ENCODE measurements around the gene RCC2.
A peak's percentile ranks its signal among the peaks of the same experiment; 100 is the strongest.
"Not testable (repeated sequence)": the region's sequence is repeated elsewhere in the genome, so short reads cannot be mapped to it uniquely, and the experiment has no call there.

Gene RCC2

GRCh38 chr1:17425806-17426600 is 13.5 kb downstream of the RCC2 start:
- DNase-seq (ENCODE audit: low read depth, low spot score): no peak
- H3K4me3 ChIP-seq (ENCODE audit: low read length): no peak overlapping the region

- DNase-seq (ENCODE audit: low read depth, low spot score): no peak
- H3K4me3 ChIP-seq (ENCODE audit: low read length): no peak overlapping the region
Measured at GRCh38 chr1:17423781-17424245, 15.7 kb downstream of the RCC2 start.

DNA sequence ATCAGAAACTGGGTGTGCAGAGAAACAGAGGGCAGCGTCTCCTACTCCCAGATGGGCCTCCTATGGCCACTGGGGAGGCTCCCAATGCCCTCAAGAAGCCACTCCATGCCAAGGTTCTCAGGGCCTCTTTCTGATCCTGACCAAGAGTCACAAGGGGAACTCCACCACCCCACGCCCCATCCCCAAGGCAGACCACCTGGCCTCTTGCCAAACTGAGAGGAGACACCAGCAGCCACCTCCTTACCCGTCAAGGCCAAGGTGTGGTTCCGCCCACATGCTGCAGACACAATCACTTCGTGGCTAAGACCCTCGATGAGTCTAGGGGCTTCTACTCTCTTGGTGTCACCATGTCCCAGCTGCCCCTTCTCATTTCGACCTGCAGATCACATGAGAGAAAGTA is 17.0 kb downstream of the RCC2 start:
- no peak for DNase-seq (ENCODE audit: low read depth, low spot score)
- H3K4me3 ChIP-seq (ENCODE audit: low read length): no peak overlapping the region

DNA sequence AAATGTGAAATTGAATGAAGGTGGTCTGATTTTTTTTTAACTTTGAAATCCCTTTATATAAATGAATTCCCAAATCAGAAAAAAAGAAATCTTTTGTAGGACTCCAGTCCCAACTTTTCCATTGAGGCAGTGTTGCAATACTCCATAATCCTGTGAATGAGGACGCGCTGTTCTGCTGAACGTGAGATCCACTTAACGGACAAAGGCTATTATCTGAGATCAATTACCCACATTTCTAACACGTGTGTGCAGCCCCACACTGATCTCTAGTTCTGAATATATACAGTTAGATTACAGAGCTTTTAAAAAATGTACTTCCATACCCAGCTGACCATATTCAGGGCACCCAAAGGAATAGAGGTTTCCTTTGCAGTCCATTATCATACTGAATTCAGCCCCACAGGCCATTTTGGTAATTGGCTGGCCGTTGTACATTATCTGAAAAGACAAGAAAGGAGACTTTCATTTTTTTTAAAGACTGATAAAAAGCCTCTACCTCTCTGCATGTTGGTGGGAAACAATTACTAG is 19.0 kb downstream of the RCC2 start:
- no peak for DNase-seq (ENCODE audit: low read depth, low spot score)

GRCh38 chr1:17419626-17420328 is 19.7 kb downstream of the RCC2 start:
- DNase-seq (ENCODE audit: low read depth, low spot score): no peak
- no peak overlapping the region for H3K4me3 ChIP-seq (ENCODE audit: low read length)

More for the DNA sequence above, 19.0 kb downstream of the RCC2 start:
- H3K4me3 ChIP-seq (ENCODE audit: low read length): no peak overlapping the region

GRCh38 chr1:17416389-17416788 is 23.1 kb downstream of the RCC2 start:
- DNase-seq (ENCODE audit: low read depth, low spot score): no peak
- no peak overlapping the region for H3K4me3 ChIP-seq (ENCODE audit: low read length)

- H3K4me3 ChIP-seq (ENCODE audit: low read length): no peak overlapping the region
- DNase-seq (ENCODE audit: low read depth, low spot score): no peak
Measured at GRCh38 chr1:17414022-17414421, 25.5 kb downstream of the RCC2 start.

DNA sequence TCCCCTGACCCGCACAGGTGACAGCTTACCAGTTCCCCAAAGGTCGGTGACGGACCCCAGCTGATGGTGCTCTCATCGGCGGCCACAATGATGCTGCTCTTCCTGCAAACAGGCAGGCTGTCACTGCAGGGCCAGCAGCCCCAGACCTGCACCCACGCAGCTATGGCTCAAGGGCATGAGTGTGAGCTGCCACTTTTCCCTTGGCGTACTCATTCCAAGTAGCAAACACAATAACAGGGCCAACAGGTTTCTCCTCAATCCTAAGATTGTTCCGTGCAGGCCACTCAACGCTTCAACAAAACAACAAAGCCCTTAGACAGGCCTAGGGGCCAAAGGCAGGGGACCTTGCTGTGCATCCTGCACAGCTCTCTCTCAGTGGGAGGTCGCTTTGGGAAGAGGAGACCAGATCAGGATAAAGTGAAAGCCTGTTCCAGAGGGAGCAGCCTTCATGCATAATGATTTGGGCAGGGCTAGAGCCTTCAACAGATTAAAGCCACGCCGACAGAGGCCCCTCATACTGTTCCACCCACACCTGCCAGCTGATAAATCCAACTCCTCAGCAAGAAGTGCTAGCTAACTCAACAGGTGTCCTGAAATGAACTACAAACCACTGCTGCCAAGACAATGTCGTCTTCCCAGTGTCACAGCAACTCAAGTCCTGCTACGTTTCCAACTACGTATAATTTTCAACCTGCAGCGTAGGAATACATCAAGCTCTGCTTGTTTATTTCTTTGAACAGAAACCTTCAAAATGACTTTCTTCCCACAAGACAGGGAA is 27.2 kb downstream of the RCC2 start:
- H3K4me3 ChIP-seq (ENCODE audit: low read length): no peak overlapping the region
- no peak for DNase-seq (ENCODE audit: low read depth, low spot score)

DNA sequence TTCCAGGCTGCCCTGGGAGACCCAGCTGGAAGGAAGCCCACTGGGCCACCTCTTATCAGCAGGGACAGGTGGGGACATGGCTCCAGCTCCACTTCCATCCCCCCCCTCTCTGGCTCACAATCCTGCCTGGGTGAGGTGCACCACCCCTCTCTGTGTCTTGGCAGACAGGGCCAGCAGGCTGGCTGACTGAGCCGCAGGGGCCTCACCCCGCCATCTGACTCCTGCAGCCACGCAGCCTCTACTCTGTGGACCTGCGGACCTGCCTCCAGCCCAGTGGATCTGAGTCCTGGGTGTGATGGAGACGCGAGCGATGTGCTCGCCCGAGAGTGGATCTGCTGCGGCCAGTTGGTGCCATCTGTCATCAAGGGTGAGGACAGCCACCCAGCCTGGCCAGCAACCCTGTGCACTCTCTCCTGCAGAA is 30.1 kb downstream of the RCC2 start:
- H3K4me3 ChIP-seq (ENCODE audit: low read length): no peak overlapping the region
- no peak for DNase-seq (ENCODE audit: low read depth, low spot score)

DNA sequence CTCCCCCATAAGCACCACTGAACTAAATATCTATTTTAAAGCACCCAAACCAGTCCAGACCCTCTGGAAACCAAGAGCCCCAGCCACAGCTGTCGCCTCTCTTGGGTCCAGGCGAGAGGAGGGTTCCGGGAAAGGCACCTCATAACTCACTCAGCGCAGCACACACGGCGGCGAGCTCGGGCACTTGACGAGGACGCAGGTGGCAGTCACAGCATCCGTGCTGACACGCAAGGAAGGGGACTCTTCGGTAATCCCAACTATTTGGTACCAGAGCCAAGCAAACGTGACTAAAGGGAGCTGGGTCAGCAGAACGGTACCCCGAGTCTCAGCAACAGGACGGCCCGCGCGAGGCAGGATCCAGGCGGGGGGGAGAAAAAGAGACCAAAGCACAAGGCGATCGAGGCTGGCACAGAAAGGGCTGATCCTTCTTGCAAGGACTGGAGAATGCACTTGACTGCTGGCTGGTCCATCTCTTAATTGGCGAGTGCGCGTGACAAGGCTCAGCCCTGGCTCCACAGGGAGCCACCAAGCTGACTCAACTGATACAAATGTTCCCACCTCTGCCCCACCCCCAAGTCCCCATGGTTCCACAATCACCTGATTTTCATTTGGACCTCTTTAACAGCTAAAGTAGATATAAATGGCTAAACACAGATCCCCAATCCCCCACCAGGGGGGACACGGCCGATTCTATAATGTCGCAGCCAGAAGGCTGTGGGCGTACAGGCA is 31.5 kb downstream of the RCC2 start:
- DNase-seq (ENCODE audit: low read depth, low spot score); H3K4me3 ChIP-seq (ENCODE audit: low read length): not testable (repeated sequence)

- H3K4me3 ChIP-seq (ENCODE audit: low read length); DNase-seq (ENCODE audit: low read depth, low spot score): not testable (repeated sequence)
Measured at GRCh38 chr1:17406760-17407475, 32.6 kb downstream of the RCC2 start.

- H3K4me3 ChIP-seq (ENCODE audit: low read length): no peak overlapping the region
- peak; percentile 14 for DNase-seq (ENCODE audit: low read depth, low spot score)
Measured at GRCh38 chr1:17405898-17406759, 33.3 kb downstream of the RCC2 start.

DNA sequence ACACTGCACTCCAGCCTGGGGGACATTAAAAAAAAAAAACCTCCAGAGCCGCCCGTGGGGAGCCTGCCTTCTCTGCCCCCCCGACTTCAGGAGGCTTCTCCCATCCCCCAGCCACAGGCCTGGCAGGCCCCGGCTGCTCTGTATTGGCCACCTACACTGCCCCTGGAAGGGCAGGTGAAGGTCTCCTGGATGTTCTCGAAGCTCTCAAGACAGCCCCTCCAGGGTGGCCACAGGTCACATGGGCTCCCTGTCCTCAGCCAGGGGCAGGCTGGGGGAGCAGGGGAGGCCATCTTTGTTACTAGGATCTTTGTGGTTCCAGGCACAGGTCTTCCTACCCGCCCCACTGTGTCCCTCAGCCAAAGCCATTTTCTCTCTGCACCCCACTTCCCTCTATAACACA is 34.7 kb downstream of the RCC2 start:
- no peak overlapping the region for H3K4me3 ChIP-seq (ENCODE audit: low read length)
- no peak for DNase-seq (ENCODE audit: low read depth, low spot score)

GRCh38 chr1:17404034-17404684 is 35.3 kb downstream of the RCC2 start:
- no peak overlapping the region for H3K4me3 ChIP-seq (ENCODE audit: low read length)
- no peak for DNase-seq (ENCODE audit: low read depth, low spot score)

DNA sequence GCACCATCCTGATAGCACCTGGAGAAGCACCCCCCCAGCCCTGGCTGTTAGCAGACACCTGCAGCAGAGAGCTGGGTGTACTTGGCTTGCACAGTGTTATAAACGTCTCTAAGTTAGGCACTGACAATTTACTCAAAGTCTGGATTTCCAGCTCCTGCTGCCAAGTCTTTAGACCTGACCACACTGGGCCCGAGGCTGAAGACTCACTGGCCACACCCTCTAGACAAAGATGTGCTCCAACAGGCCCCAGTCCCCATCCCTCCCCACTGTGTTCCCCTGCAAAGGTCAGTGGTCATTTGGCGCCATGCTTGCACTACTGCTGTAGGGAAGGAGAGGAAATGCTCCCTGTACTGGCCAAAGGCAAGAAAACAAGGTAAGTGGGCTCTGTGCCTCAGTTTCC is 36.4 kb downstream of the RCC2 start:
- DNase-seq (ENCODE audit: low read depth, low spot score): no peak
- no peak overlapping the region for H3K4me3 ChIP-seq (ENCODE audit: low read length)

DNA sequence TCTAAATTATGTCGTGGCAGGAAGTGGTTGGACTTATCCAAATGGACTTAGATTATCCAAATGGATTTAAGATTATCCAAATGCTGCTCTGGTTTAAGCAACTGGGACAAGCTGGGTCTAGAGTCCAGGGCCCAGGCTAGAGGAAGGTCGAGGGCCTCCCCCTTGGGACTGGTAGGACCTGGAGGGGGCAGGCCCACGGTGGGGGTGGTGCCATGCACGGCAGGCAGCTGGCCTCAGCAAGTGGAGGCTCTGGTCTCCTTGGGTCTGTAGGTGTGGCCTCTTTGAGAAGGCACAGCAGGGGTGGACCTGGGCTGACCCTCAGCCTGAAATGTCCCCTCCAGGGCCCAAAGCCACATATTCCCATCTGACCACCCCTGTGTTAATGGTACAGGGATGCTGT is 37.6 kb downstream of the RCC2 start:
- H3K4me3 ChIP-seq (ENCODE audit: low read length): no peak overlapping the region
- DNase-seq (ENCODE audit: low read depth, low spot score): no peak

DNA sequence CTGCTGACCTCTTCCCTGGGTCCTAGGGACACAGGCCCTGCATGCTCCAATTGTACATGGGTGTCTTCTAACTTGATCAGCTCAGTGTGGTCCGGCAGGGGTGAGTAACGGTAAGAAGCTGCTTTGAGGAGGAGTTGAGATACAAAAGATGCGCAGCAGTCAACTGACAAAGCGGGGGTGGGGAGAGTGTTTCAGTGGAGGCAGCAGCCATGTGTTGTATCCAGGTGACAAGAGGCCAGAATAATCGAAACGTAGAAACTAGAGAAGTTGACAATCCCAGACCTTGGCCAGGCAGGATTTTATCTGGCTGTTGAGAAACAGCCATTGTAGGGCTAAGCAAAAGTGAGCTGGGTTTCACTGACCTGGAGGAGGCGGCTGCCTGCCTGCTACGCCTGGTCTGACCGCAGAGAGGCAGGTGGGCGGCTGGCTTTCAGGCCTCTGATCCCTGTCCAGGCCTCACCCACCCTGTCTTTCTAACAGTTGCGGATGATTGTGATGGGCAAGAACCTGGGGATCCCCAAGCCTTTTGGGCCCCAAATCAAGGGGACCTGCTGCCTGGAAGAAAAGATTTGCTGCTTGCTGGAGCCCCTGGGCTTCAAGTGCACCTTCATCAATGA is 38.6 kb downstream of the RCC2 start:
- no peak overlapping the region for H3K4me3 ChIP-seq (ENCODE audit: low read length)
- no peak for DNase-seq (ENCODE audit: low read depth, low spot score)
